IPS-NIHi7 (cell line): Measurements from ENCODE around the gene MXD3.
A peak's percentile ranks its signal among the peaks of the same experiment; 100 is the strongest.

Experiments used
- DNase-seq: peaks from one replicate; pipeline ENCODE4 v3.0.0; 2012; ENCODE audit warnings: mixed read lengths; ENCODE audit errors: extremely low spot score

The MXD3 gene

DNA sequence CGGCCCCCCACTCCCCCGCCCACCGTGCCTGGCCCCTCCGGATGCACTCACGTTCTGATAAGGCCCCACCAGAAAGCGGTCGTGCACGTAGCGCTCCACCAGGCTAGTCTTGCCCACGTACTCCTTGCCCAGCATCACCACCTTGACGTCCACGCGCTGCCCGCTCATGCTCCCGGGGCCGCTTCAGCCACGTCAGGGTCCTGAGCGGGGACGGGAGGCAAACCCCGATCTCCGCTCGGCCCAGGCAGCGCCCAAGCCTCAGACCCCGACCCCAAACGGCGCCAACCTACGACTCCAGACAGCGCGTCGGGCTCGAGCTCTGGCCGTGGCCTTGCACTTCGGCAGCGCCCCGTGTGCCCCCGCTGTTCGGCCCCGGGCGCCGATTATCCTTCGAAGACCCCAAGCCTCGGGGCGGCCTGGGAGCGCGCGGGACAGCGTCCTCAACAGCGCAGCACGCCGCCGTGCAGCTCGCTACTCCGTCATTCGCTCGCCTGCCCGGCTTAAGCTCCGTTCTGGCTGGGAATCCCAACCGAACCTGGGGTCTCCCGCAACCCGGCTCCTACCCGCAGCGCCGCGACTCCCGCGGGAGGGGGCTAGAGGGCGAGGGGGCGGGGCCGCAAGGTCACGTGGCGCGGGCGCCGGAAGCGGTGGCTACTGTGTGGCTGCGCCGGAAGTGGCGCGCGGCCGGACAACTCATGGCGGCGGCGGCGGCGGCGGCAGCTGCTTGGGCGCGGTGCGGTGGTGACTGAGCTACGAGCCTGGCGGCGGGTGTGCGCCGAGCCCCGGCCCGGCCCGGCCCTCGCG, 8.4 kb downstream of the MXD3 start, which contains the start of the genes PRELID1 and RAB24:
Gene PRELID1 (plus strand): TSS at position 679 of the 804 bp plus-strand sequence. CDS start 187 bp downstream, outside the sequence.
Gene RAB24 (minus strand): TSS at position 599 of the 804 bp plus-strand sequence. CDS start 431 bp downstream, at position 168.
- DNase-seq: peak; percentile 94

DNA sequence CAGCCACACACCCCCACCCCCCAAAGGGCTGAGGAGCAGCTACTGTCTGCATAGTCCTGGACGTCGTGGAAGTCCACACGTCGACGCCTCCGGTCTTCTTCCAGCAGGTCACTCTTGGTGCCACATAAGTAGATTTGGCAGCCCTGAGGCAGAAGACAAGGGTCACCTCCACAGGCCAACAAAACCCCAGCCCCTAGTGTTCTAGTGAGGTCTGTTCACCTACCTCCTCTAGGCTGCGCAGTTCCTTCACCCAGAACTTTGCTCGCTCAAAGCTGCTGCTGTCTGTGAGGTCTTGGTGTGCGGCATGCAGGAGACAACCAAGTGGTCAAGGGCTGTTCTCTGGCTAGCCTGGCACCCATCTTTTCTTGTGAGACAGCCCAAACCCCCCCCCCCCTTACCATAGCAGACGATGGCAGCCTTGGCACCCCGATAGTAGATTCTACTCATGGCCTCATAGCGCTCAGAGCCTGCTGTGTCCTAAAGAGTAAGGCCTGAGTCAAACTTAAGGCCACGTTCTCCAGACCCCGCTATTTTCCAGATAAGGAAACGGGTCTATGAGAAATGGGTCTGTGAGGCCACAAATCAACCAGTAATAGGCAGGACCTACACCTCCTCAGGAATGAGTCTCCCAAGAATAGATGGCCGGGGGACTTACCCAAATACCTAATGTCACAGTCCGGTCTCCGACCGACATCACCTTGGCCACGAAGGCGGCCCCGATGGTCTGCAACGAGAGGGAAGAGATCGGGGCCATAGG, 9.2 kb downstream of the MXD3 start:
- DNase-seq: no peak

DNA sequence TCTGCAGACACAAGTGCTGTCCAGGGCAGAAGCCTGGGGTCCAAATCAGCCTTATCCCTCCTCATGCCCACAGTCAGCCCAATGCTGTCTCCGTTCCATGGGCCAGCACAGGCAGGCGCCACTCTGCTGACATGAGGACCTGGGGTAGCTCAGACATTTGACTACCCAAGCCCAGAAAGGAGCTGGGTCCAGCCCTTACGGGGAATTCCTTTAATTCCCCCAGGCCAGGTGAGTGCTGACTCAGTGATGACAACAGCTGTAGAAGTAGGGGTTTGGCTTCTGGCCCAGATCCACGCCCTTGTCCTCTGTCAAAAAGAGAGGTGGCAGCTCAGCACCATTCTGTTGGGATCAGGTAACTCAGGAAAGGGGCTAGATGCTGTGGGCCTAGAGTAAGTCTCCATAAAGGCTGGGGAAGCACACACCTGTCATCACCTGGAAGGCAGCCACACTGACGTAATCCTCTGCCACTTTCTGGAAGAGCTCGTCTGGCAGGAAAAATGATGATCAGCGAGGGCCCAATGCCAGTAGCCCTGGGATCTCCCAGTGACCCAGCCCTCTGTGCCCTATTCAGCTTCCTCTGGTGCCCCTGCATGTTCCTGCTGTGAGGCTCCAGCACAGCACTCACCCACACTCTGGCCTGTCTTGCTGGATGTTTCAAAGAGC, 10.1 kb downstream of the MXD3 start:
- DNase-seq: no peak

DNA sequence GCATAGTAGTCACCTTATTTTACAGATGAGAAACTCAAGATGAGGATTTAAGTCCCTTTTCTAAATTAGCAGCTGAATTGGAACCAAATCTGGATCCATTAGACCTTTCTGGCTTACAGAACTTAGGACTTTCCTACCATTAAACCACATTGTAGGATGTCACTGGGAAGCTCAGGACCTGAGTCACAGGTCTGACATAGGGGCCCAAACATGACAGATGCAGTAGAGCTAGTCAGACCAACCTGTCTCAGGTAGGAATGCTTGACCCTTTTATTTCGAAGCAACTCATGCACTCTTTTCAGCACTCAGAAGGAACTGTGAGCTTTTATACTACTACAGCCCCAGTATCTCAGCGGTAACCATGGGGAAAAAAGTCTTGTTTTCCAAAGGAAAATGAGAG, 10.7 kb downstream of the MXD3 start:
- DNase-seq: no peak

DNA sequence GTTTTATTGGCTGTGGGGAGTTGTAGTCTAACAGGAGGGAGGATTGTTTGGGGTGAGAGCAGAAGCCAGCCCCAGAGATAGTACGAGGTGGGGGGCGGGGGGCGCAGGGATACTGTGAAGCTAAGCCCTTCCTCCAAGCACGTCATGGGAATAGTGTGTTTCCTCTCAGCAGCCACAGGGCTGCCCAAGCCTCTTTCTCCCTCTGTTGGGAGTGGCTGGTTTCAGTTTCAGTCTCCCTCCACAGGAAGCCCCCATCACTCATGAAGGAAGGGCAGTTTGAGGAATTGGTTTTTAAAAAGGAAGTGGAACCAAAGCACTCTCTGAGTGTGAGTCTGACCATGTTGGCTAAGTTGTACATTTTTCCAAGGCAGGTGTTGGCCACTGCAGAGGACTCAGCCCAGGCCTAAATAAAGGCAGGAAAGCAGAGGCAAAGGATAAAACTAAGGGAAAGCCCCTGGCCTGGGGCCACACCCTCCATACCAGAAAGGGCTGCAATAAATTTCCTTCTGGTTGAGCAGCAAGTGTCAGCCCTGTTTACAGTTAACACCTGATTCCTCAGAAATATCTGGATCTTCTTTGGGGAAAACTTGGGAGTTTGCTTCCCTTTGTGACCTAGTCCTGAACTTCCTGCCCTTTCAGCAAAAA, 11.3 kb downstream of the MXD3 start:
- no peak for DNase-seq

DNA sequence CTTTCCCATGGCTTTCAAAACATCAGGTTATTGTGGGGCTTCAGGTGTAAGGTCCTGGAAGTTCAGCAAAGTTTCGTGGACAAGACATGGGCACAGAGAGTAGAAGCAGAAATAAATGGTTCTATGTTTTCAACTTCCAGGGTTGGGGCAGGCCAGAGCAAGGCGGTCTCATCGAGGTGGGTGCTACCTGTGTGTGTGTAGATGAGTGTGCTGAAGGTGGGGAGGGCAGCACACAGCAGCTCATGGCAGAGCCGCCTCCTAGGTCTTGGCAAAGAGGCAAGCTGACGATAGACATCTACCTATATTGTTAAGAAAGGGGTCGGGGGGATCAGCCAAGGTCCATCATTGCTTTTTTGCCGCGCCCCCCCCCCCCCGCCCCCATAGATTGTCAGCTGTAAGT, 12.0 kb downstream of the MXD3 start:
- no peak for DNase-seq

DNA sequence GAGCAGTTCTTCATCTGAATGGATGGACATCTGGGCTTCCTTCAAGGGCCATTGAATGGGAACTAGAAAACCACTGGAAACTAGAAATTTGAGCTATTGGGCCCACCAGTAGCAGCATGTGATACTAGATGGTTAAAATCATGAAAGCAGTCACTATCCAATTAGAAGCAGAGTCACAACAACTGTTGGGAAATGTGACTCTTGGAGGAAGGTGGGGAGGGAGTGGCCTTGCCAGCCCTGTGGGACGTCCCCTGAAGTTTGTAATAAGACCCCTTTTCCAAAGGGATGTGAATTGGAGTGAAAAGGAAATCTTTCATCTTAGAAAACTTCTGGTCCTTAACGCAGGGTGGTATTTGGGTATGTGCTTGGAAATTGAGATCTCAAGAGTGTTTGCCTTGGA, 13.8 kb downstream of the MXD3 start:
- DNase-seq: no peak

DNA sequence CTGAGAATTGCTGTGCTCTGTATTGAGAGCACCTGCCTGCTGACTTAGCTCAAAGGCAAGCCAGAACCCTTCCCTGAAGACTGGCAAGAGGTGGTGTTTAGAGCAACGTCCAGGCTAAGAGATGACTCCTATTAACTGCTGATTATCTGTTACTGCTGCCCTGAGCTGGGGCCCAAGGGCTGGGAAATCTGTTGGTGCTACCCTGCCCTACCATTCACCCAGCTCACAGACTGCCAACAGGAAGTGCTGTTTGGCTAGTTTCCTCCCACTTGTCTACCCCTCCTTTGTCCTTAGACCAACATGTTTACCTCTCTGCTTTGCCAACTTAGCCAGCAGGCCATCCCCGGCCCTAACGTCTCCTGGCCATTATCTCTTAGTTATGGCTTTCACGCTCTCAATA, 15.1 kb downstream of the MXD3 start:
- DNase-seq: no peak

DNA sequence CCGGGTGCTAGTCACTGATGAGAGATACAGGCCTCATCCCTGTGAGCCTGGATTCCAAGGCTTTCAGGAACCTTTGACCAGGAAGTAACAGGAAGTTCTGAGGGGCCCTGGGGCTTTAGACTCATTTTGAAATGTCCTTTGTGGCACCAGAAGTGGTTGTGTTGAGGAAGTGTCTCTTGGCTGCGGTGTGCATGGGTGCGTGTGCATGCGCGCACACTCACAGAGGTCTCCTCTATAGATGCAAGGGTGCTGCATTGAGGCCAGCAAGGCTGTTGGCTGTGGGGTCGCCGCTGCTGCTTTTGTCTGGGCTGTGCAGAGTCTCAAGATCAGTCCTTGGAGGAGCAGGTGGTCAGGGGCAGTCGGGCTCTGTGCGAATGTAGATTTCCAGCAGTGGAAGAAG, 15.8 kb downstream of the MXD3 start:
- DNase-seq: no peak

DNA sequence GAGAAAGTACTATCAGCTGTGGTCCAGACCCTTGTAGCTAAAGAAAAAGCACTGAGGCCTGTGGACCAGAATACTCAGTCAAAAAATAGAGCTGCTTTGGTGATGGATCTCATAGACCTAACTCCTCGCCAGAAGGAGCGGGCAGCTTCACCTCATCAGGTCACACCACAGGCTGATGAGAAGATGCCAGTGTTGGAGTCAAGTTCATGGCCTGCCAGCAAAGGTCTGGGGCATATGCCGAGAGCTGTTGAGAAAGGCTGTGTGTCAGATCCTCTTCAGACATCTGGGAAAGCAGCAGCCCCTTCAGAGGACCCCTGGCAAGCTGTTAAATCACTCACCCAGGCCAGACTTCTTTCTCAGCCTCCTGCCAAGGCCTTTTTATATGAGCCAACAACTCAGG, 17.1 kb downstream of the MXD3 start:
- DNase-seq: no peak

DNA sequence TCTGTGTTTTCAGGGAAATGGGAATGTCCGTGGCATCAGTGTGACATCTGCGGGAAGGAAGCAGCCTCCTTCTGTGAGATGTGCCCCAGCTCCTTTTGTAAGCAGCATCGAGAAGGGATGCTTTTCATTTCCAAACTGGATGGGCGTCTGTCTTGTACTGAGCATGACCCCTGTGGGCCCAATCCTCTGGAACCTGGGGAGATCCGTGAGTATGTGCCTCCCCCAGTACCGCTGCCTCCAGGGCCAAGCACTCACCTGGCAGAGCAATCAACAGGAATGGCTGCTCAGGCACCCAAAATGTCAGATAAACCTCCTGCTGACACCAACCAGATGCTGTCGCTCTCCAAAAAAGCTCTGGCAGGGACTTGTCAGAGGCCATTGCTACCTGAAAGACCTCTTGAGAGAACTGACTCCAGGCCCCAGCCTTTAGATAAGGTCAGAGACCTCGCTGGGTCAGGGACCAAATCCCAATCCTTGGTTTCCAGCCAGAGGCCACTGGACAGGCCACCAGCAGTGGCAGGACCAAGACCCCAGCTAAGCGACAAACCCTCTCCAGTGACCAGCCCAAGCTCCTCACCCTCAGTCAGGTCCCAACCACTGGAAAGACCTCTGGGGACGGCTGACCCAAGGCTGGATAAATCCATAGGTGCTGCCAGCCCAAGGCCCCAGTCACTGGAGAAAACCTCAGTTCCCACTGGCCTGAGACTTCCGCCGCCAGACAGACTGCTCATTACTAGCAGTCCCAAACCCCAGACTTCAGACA, 17.7 kb downstream of the MXD3 start:
- DNase-seq: no peak

DNA sequence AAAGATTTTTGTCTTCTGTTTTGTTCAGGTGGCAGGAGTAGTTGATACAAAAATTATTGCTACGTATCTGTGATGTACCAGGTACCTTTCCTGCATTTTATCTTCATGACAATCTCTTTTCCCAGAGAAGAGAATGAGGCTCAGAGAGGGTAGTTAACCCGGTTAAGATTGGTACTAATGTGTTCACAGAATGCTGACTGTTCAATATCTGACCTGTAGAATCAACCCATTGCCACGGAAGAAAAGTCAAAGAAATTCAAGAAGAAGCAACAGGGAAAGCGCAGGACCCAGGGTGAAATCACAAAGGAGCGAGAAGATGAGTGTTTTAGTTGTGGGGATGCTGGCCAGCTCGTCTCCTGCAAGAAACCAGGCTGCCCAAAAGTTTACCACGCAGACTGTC, 20.0 kb downstream of the MXD3 start:
- no peak for DNase-seq

DNA sequence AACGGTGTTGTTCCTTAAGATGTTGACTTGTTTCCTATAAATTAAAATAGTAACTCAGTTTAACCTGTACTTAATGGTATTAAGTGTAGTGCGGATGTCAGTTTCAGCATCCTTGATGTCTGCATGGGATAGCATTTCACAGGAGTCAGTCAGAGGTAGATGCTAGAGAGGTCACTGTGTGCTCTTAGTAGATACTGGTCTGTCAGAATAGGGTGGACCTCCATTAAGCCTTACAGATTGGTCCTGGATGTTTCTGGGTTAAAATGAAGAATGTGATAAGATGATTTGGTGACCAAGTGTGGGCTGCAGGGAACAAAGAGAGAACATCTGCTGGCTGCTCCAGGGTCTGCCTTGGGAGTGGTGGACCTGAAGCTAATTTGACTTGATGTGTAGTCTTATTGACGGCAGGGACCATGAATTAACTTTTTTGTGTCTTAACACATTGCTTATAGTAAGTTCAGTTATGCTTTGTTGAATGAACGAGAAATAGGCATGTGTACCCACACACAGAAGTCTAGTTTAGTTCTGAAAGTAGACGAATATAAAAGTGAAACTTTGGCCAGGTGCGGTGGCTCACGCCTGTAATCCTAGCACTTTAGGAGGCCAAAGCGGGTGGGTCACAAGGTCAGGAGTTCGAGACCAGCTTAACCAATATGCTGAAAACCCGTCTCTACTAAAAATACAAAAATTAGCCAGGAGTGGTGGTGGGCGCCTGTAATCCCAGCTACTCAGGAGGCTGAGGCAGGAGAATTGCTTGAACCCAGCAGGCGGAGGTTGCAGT, 20.7 kb downstream of the MXD3 start:
- DNase-seq: no peak

DNA sequence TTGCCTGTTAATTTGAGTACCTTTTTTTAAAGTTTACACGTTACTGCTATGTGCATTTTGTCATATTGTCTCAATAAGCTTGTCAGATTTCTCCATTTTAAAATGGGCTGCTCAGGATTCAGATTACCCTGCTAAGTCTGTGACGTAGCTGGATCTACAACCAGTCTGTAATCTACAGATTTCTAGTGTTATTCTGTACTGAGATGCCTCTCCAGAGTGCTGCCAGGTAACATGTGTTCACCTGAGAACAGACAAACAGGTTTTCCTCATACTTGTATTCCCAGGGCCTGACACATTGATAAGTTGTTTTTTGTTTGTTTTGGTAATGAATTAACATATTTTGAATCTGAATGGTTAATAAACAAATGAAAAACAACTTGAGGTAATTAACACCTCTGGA, 23.5 kb downstream of the MXD3 start:
- no peak for DNase-seq

DNA sequence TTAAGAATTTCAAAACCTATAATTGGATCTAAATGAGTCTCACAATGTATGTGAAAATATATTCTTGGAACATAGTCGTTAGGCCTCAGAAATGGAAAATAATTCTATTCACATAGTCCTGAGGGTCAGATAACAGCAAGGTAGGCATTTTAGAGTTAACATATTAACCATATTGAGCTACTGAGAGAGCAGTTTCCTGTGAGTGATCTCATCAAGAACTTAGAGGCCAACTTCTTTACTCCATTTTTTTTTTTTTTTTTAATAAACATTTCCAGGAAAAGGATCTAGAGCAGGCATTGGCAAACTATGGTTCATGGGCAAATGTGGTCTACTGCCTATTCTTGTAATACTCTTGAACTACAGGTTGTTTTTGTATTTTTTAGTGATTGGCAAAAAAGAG, 34.8 kb downstream of the MXD3 start:
- no peak for DNase-seq

DNA sequence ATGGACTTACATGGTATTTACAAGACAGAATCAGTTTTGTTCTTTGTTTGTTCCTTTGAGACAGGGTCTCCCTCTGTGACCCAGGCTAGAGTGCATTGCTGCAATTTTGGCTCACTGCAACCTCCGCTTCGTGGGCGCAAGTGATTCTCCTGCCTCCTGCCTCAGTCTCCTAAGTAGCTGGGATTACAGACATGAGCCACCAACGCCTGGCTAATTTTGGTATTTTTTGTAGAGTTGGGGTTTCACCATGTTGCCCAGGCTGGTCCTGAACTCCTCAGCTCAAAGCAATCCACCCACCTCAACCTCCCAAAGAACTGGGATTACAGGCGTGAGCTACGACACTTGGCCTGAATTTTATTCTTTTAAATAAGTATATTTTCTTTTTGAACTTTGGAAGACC, 35.8 kb downstream of the MXD3 start:
- no peak for DNase-seq

DNA sequence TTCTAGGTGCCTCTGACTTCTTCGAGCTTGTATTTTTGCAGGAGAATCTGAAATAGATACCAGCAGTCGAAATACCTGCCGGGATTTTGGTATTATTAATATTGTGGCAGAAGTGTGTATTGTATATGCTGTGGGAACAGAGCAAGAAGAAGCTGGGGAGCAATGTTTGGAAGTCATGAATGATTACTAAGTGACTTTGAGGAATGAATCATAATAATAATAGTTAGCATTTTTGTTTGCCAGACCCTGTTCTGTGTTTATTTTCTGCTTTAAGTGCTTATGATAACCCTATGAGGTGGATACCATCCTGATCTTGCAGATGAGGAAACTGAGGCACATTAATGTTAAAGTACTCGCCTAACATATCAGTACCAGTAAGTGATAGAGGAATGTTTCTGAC, 40.6 kb downstream of the MXD3 start:
- DNase-seq: no peak

DNA sequence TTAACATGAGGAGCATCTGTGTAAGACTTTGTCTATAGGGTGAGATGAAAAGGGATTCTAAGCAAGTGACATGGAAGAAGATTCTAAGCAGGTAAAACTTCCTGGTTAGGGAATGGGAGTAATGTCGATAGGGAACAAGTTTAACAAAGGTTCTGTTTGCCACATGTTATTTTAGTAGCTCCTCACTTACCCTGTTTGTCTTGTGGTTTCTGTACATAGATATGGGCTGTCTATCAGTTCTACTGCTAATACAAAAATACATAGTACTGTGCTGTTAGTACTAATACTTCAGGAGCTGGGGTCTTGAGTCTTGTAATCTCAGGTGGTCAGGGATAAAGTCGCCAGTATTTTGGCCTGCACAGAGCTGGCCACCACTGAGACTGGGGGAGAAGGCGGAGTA, 41.0 kb downstream of the MXD3 start:
- DNase-seq: no peak

DNA sequence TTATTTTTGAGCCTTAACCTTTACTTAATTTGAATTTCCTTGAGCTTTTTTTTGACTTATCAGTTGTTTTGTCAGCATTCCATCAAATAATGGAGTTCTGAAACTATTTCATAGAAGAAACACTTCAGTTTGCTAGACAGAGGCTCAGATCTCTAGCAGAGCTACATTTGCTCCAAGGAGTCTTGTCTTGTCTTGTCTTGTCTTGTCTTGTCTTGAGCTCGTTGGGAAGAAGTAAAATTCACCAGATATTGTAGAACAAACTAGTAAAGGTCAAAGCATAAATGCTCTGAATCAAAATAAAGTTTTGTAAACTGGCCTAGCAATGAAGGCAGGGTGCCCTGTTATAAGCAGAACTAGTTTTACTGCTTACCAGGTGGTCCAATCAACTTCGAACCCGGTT, 41.7 kb downstream of the MXD3 start:
- DNase-seq: no peak

DNA sequence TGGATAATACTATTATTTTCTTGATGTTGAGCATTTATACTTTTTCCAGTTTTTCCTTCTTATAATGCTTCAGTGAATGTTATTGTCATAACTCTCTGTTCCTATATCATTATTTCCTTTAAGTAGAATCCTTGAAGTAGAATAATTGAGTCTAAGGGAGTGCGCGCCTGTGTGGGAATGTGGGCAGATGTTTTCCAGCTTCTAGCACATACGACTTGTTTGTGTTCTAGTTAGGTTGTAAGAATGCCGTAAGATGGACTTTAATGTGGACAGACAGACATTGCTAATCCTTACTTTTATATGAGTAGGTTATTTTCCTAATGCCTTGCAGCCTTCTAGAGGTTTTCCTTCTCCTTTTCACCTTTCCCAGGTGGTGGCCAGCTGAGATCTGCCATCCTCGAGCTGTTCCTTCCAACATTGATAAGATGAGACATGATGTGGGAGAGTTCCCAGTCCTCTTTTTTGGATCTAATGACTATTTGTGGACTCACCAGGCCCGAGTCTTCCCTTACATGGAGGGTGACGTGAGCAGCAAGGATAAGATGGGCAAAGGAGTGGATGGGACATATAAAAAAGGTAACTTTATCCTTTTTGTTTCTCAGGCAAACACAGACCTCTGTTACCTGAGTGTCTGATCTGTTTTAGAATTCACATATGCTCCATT, 42.3 kb downstream of the MXD3 start:
- no peak for DNase-seq
